GM12878 (cell line): ENCODE results near the gene ZNF678. TPM values are rescaled to one million over a fixed set of nuclear protein-coding genes. Genes with fewer than 3 reads are reported as not detected.

Experiments
- CEBPB ChIP-seq, 2 experiments: fragments of 150-350 bp in 1 of 2; IDR thresholded peaks; 2 replicates each; pipeline ENCODE4 v1.6.1; 2012 to 2014; ENCODE audit warnings: low read depth in 2 of 2, low read length in 2 of 2, borderline replicate concordance in 1 of 2, inconsistent platforms in 1 of 2
- CTCF ChIP-seq, 3 experiments: IDR thresholded peaks in 2 of 3; conservative IDR thresholded peaks in 1 of 3; 2 replicates each; pipeline ENCODE4 v1.5.1; 2011; ENCODE audit warnings: low read depth in 3 of 3, low read length in 3 of 3, mild to moderate bottlenecking in 3 of 3, control low read depth in 2 of 3, moderate library complexity in 2 of 3, inconsistent platforms in 1 of 3, mixed read lengths in 1 of 3; ENCODE audit not compliant: control insufficient read depth in 2 of 3, insufficient read depth in 1 of 3; ENCODE audit errors: extremely low read depth in 1 of 3
- ELK1 ChIP-seq: IDR thresholded peaks from 2 replicates; pipeline ENCODE4 v1.6.1; 2012; ENCODE audit warnings: low read depth, low read length, improper control_type of control experiment
- GABPA ChIP-seq: IDR thresholded peaks from 2 replicates; pipeline ENCODE4 v1.6.1; 2014; ENCODE audit warnings: antibody characterized with exemption, low read depth, mild to moderate bottlenecking, inconsistent platforms
- MAX ChIP-seq: IDR thresholded peaks from 2 replicates; pipeline ENCODE4 v1.6.1; 2012; ENCODE audit warnings: low read depth, low read length, improper control_type of control experiment
- NR2F1 ChIP-seq: fragments of 450-650 bp; conservative IDR thresholded peaks from 2 replicates; pipeline ENCODE4 v1.6.1; 2017; ENCODE audit warnings: mild to moderate bottlenecking
- POLR2A ChIP-seq: IDR thresholded peaks from 2 replicates; pipeline ENCODE4 v1.6.1; 2011; ENCODE audit warnings: low read depth, mild to moderate bottlenecking, low read length
- RFX5 ChIP-seq: IDR thresholded peaks from 2 replicates; pipeline ENCODE4 v1.6.1; 2011; ENCODE audit warnings: low read depth, low read length, improper control_type of control experiment
- SP1 ChIP-seq: IDR thresholded peaks from one replicate; pipeline ENCODE4 v1.6.1; 2011; ENCODE audit warnings: low read depth, low read length
- SPI1 ChIP-seq: IDR thresholded peaks from 2 replicates; pipeline ENCODE4 v1.6.1; 2011; ENCODE audit warnings: low read depth, mild to moderate bottlenecking, low read length, moderate library complexity, borderline replicate concordance; ENCODE audit not compliant: insufficient read depth
- STAT1 ChIP-seq: fragments of 450-650 bp; conservative IDR thresholded peaks from 2 replicates; pipeline ENCODE4 v1.6.1; 2014; ENCODE audit warnings: antibody characterized with exemption, mild to moderate bottlenecking
- SUPT20H ChIP-seq: IDR thresholded peaks from 2 replicates; pipeline ENCODE4 v1.6.1; 2011; ENCODE audit warnings: low read depth, mild to moderate bottlenecking, low read length, moderate library complexity, borderline replicate concordance; ENCODE audit not compliant: control insufficient read depth
- USF1 ChIP-seq: IDR thresholded peaks from 2 replicates; pipeline ENCODE4 v1.6.1; 2011; ENCODE audit warnings: borderline replicate concordance, low read depth, mild to moderate bottlenecking, moderate library complexity, mixed read lengths, low read length; ENCODE audit not compliant: insufficient read depth; ENCODE audit errors: extremely low read length
- USF2 ChIP-seq: IDR thresholded peaks from 2 replicates; pipeline ENCODE4 v1.6.1; 2011; ENCODE audit warnings: low read depth, low read length, improper control_type of control experiment, borderline replicate concordance
- ZBED1 ChIP-seq: IDR thresholded peaks from 2 replicates; pipeline ENCODE4 v1.6.1; 2016; ENCODE audit warnings: borderline replicate concordance
- polyA plus RNA-seq, 11 experiments: library from polyadenylated mRNA; depleted of rRNA in 4 of 11; unstranded in 6 of 11; stranded (reverse) in 5 of 11; fragments of >200 nt; fragmentation: Nextera tagmentation in 4 of 11; fragmentation: Illumina TruSeq in 1 of 11; extraction: Ambion mirVana in 4 of 11; extraction: Trizol in 1 of 11; gene quantifications; 1 replicate in 1 of 11; 2 replicates in 10 of 11; pipeline versions ENCODE4 v1.2.1 to v1.2.3, GENCODE V29; 2011 to 2016; ENCODE audit warnings: inconsistent platforms in 2 of 11, missing spikeins in 2 of 11, low read depth in 1 of 11
- total RNA-seq, 4 experiments: library from RNA; depleted of rRNA in 3 of 4; stranded (reverse); fragments of >200 nt in 3 of 4; fragmentation: Illumina TruSeq in 1 of 4; extraction: Trizol in 1 of 4; gene quantifications; 2 replicates each; pipeline versions ENCODE4 v1.2.1 to v1.2.3, GENCODE V29; 2013 to 2021
- TF ChIP-seq, protein P1 (sequence below): fragments of 450-650 bp; formaldehyde crosslinking; IDR thresholded peaks from 2 replicates; pipeline ENCODE4 v1.4.0; 2022; ENCODE audit warnings: mild to moderate bottlenecking, moderate library complexity

The ZNF678 gene
- total and polyA plus RNA-seq, 10 of the 15 experiments (the other 5 are each of a cell fraction or from before 2014, with no cell fraction given): 1.4 to 10.4 (median 3.5) TPM

DNA sequence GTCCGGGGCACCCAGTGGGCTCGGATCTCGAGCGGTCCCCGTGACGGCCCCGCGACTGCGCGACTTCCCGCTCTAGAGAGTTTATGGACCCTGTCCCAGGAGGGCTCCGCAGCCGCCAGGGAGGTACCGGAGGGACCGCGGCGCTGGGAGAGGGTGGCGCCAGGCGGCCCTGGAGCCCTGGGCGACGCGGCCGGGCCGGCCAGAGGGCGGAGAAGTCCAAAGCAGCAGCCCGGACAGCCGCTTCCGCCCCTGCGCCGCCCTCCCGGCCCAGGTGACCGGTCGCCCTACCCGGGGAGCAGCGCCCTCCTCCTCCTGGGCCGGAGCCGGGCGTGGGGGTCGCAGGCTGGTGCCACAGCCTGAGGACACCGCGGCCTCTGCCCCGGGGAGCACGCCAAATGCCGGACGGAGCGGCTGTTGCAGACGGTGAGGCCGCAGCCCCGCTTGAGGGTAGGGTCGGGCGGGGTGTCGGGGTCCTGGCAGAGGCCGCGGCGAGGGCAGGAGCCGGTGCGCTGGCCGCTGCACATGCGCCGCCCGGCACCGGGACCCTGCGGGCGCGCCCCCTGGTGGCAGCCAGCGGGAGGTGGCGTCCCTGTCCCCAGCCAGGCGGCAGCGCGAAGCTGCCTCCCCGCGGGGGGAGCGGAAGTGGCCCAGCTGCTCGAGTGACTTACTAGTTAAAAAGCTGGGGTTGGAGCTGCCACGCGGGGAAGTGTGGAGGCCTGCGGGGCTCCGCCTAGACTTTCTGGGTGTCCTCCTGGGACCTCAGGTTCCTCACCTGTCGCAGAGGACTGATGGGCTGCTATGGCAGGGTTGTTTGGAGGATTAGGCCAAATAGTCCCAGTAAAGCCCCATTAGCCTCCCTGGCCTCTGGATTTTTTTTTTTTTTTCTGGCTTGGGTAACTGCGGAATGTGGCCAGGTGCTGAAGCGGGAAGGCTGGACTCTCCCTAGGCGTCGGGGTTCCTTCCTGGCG is 20.9 kb upstream of the ZNF678 start (continued):
- TF ChIP-seq CEBPB (IDR thresholded peaks at IDR 0.05; ENCODE audit: borderline replicate concordance in 1 of 2, low read depth in 2 of 2, low read length in 2 of 2): no peak
- no peak for TF ChIP-seq SUPT20H
- no peak for TF ChIP-seq USF2
- no peak for TF ChIP-seq POLR2A
- TF ChIP-seq NR2F1: peak; percentile 81
- peak; percentile 53; the same call in 1 of the 2 replicates for TF ChIP-seq MAX
- no peak for TF ChIP-seq RFX5
- no peak for TF ChIP-seq USF1
- TF ChIP-seq CTCF (IDR thresholded peaks at IDR 0.05 in 2 of 3, conservative IDR thresholded peaks at IDR 0.05 in 1 of 3; ENCODE audit: control insufficient read depth in 2 of 3, extremely low read depth in 1 of 3, insufficient read depth in 1 of 3, low read depth in 3 of 3, low read length in 3 of 3): peak; percentile 89 to 94 (median 90)
- TF ChIP-seq GABPA: peak; percentile 39; the same call in 1 of the 2 replicates
- no peak for TF ChIP-seq STAT1
- TF ChIP-seq, protein P1, sequence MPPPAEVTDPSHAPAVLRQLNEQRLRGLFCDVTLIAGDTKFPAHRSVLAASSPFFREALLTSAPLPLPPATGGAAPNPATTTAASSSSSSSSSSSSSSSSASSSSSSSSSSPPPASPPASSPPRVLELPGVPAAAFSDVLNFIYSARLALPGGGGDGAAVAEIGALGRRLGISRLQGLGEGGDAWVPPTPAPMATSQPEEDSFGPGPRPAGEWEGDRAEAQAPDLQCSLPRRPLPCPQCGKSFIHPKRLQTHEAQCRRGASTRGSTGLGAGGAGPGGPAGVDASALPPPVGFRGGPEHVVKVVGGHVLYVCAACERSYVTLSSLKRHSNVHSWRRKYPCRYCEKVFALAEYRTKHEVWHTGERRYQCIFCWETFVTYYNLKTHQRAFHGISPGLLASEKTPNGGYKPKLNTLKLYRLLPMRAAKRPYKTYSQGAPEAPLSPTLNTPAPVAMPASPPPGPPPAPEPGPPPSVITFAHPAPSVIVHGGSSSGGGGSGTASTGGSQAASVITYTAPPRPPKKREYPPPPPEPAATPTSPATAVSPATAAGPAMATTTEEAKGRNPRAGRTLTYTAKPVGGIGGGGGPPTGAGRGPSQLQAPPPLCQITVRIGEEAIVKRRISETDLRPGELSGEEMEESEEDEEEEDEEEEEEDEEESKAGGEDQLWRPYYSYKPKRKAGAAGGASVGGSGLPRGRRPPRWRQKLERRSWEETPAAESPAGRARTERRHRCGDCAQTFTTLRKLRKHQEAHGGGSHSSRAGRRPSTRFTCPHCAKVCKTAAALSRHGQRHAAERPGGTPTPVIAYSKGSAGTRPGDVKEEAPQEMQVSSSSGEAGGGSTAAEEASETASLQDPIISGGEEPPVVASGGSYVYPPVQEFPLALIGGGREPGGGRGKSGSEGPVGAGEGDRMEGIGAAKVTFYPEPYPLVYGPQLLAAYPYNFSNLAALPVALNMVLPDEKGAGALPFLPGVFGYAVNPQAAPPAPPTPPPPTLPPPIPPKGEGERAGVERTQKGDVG: no peak
- TF ChIP-seq ELK1: peak; percentile 66; the same call in 1 of the 2 replicates
- TF ChIP-seq ZBED1: no peak
- no peak for TF ChIP-seq SP1
- peak; percentile 61; the same call in 1 of the 2 replicates for TF ChIP-seq SPI1
